Stimulated activated CD4-positive, alpha-beta T cell treated with anti-CD3 and anti-CD28 coated beads, Interleukin-12 subunit alpha, Interleukin-12 subunit beta, amount 100 ng/mL, for 4 hours (primary cell): ENCODE data around the gene INSIG1.

Experiments used
- DNase-seq: peaks from one replicate; pipeline ENCODE4 v3.0.0-alpha.2; 2020

INSIG1 gene

DNA sequence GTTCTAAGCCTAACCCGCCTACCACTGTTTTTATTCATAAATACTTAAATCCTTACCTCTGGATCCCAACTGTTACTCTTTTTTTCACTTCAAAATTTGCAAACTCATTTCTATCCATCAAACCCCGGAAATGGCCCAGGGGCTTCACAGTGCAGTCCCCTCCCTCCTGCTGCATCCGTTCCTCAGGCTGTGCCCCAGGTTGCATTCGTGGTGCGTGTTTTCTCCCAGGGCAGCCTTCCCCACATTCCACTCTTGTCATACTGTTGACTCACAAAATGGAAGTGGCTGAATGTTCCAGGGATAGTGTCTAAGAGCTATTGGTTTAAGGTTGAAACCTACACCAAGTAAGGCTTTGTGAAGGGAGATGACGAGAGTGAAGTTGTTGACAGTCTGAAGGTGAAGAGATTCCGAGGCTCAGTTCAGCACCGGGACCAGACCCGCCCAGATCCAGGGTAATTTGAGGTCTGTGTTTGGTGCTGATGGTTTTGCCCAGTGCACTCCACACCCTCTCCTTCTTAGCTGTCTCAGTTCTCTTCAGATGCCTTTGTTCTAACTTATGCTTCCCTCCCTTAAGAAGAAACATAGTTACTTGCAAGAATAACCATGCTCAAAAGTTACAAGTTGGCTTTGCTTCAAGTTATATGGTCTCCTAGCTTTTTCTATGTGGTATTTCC, 7.7 kb downstream of the INSIG1 start:
- no peak for DNase-seq

DNA sequence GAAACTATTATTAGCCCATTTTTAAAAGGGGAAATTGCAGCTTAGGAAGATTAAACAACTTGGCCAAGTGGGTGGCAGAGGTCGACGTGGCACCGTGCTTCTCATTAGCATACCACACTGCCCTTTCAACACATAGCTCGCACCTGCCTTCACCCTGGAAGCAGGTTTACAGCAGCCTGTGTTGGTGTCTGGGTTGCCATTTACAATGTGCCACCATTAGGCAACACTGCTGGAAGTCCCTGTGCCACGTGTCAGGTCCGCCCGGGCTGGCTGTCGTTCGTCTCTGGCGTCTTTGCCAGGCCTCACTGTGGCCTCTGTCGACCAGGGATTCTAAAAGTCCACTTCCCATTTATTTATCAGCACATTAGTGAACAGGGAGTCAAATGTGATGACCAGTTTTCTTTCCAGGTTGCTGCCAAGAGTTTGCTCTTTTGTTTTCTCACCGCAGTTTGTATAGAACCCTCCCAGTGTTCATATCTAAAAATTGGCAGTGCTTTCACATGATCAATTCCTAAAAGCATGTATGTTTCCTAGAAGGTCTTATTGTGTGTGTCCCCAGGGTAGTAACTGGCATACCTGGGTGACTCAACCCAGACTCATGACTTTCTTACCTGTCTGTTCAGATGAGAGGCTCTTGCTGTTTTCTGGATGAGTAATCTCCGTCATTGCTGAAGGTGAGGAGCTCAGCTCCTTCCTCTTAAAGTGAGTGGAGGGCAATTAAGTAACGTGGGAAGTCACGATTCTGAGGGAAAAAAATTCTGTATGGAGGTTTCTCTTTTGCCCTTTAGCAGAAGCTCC, 9.2 kb downstream of the INSIG1 start:
- DNase-seq: no peak

DNA sequence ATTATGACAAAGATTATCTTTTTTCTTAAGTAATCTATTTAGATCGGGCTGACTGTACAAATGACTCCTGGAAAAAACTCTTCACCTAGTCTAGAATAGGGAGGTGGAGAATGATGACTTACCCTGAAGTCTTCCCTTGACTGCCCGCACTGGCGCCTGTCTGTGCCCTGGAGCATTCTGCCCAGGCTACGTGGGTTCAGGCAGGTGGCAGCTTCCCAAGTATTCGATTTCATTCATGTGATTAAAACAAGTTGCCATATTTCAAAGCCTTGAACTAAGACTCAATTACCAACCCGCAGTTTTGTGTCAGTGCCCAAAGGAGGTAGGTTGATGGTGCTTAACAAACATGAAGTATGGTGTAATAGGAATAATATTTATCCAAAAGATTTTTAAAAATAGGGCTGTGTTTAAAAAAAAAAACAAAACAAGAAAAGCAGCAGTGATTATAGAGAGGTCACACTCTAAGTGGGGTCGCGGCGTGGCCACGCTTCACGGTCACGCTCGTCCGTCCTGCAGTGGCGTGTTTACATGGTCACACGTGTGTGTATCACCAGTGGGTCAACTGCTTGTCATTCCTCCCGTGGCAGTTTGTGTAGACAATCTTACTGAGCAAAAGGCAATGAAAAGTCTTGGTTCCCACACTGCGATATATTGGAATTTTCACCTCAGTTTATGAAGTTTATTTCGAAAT, 10.8 kb downstream of the INSIG1 start:
- DNase-seq: no peak

DNA sequence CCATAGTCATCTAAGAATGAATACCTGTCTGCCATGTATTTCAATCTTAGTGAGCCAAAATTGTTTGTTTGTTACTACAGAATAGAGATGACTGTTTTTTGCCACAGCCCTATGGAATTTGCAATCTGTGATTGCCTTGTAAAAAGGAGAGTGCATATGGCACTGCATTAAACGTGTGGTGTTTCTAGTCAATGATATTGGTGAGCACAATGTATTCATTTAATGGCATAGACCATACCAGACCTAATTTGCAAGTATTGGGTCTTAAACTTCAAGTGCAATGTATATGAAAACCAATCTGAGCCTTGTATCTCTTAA, 11.3 kb downstream of the INSIG1 start:
- DNase-seq: no peak

DNA sequence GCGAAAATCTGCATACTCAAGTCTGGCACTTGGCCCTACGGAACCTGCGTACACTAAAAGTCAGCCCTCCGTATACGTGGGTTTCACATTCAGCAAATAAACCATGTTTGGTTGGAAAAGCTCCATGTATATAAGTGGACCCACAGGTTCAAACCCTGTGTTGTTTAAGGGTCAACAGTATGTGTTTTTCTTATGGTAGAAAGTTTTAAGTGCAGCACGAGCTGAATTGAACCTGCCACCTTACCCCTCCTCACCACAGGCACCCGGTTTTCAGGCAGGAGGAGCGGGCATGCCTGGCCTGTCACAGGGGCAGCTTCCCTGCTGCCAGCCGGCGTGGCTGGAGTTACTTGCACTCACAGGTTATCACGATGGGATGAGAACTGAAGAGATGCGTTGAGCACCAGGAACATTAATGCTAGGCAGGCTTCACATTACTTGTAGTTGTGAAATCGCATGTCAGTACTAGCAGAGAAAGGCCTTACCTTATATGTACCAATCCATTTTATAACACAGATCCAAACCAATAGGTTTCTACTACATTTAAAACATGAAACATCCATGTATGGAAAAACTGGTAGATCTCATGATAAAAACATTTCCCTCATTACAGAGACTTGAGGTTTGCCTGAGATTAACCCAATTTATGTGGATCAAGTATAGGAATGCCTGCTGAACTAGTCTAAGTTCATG, 12.9 kb downstream of the INSIG1 start:
- no peak for DNase-seq

DNA sequence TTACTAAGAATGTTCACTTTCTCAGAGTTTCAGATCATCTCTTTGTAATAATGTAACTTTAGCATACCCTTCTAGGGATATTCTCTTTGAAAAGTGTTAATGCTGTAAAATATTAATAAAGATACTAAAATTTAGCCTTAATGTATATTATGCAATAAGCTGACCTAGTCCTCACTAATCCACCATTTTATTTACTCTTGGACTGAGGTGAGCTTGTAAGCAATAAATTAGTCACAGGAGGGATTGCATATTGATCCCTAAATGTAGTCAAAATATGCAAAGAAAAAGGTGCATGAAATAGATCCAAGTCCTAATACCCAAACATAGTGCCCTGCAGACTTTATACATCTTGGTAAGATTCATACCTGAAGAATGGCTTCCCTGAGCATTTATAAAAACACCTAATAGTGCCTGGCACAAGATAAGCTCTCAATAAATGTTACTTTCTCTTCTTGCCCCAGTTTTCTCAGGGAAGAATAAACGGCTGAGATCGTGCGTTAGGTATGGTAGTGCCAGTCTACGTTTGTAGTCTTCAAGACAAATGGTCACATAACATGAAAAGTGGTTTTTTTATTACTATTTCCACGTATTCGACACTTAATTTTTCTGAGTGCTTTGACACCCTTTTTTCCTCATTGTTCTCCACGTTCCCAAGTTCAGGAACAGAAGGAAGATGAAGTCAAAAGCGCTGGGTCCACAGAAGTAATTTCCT, 14.3 kb downstream of the INSIG1 start:
- no peak for DNase-seq

DNA sequence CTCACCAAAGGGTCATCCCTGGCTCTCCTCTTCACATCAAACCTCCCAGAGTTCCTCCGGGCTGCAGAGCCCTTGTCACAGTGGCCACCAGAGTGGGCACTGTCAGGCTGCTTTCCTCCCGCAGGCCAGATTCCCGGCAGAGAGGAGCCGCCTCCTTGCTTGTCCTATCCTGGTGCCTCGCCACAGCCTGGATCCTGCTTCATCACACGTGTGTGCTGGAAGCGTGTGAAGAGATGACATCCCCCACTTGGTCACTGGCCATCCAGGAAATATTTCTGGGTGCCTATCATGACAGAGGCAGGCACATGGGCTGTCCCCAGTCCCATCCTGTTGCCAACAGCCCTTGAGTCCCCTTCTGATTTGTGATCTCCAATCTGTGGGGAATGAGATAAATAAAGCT, 15.0 kb downstream of the INSIG1 start:
- DNase-seq: no peak

DNA sequence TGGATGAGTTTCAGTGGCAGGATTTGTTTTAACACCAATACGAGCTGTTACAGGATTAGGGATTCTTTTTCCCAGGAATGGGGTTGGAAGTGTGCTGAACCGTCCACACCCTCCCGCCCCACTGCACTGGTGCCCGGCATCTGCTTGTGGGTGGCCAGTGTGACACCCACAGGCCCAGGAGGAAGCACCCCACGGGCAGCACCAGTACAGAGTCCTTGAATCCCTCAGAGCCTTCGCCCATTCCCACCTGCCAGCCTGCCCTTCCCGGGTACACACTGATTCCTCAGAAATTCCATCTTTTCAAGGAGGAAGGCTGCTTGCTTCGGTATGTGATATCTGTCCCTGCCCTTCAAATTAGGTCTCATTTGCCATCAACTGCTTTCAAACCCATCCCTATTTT, 15.4 kb downstream of the INSIG1 start:
- DNase-seq: no peak

DNA sequence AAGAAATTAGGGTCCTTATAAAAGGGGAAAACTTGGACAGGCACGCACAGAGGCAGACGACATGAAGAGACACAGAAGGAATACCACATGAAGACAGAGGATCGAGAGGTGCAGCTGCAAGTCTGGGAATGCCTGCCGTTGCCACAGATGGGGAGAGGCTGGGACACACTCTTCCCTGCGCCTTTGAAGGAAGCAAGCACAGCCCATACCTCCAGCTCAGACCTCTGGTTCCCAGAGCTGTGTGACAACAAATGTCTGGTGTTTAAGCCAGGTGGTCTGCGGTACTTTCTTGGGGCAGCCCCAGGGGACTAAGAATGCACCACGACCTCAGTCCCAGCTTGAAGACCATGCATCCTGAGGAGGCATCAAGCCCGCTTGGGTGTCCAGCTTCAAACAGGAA, 18.3 kb downstream of the INSIG1 start:
- no peak for DNase-seq

DNA sequence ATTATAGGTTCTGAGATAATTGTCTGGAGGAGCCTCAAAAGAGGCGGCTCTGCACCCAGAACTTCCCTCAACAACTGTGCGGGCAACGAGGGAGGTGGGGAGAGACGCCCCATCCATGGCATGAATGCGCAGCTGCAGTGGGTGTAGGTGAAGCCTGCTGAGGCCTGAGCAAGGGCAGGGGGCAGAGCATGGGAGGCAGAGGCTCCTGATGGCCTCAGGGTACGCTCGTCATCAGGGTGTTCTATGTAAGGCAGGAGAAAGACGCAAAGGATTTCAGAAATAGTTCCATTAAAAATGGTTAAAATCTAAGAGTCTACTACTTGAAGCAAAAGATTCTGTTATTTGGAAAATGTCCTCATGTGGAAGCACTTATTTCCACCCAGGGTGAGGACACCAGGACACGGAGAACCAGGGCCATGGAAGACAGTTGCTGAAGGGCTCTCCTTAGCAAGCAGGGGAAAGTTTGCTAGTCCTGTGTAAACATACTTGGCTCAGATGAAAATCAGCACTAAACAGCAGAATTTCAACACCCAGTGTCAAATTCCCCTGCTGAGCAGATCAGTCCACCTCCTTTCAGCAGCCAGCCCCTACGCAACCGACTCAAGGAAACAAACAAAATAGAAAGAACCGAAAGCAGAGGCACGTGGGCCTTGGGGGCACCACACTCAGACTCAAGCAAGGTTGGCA, 18.9 kb downstream of the INSIG1 start:
- DNase-seq: no peak

DNA sequence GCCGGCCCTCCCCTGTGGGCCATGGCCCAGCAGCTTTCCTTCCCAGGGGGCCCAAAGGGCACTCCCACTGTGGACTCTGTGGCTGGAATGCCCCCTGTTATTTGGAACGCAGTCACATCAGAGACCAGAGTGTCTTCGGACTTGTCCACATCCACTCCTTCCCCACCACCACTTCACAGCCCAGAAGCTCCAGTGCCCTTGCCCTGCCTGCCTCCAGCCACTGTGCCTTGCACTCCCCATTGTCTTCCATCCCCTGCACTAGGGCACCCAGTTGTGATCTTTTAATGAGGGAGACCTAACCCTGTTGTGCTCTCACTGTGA, 19.4 kb downstream of the INSIG1 start:
- no peak for DNase-seq

DNA sequence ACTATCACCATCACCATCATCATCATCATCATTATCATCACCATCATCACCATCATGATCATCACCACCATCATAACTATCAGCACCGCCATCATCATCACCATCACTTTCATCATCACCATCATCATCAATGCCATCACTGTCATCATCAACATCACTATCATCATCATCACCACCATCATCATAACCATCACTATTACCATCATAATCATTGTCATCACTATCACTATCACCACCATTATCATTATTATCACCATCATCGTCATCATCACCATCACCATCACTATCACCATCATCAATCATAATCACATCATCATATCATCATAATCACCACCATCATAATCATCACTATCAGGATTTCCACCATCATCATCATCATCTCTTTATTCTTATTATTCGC, 20.6 kb downstream of the INSIG1 start:
- no peak for DNase-seq

DNA sequence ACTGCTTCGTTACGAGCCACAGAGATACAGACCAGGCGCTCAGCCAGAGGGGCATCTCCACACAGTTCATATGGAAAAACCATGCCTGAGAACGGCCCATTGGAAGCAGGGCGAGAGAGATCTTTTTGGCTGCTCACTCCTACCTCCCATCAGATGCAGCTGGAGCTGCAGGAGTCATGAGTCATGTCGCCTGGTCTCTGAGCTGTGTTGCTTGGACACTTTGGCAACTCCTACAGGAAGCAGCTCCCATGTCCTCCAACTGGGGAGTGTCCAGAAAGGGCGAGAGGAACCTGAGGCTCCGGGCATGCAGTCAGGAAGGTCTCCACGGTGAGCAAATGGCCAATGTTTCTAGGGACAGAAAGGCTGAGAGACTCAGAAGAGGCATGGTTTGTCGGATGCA, 24.9 kb downstream of the INSIG1 start:
- DNase-seq: no peak

DNA sequence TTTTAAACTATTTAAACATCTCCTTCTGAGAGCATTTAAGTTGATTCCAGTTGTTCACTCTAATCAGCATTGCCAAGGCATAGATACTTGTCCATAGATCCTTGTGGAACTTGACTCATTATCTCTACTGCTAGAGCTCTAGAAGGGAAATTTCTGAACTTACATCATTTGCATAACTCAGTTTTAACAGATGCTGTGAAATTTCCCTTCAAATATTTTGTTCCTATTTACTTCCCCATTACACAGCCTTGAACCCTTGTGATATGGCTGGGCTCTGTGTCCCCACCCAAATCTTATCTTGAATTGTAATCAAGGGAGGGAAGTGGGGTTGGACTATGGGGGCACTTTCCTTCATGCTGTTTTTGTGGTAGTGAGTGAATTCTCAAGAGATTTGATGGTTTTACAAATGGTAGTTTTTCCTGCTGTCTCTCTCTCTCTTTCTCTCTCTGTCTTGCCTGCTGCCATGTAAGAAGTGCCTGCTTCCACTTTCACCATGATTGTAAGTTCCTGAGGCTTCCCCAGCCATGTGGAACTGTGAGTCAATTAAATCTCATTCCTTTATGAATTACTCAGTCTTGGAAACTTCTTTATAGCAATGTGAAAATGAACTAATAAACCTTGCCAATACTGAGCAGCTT, 25.4 kb downstream of the INSIG1 start:
- DNase-seq: no peak

DNA sequence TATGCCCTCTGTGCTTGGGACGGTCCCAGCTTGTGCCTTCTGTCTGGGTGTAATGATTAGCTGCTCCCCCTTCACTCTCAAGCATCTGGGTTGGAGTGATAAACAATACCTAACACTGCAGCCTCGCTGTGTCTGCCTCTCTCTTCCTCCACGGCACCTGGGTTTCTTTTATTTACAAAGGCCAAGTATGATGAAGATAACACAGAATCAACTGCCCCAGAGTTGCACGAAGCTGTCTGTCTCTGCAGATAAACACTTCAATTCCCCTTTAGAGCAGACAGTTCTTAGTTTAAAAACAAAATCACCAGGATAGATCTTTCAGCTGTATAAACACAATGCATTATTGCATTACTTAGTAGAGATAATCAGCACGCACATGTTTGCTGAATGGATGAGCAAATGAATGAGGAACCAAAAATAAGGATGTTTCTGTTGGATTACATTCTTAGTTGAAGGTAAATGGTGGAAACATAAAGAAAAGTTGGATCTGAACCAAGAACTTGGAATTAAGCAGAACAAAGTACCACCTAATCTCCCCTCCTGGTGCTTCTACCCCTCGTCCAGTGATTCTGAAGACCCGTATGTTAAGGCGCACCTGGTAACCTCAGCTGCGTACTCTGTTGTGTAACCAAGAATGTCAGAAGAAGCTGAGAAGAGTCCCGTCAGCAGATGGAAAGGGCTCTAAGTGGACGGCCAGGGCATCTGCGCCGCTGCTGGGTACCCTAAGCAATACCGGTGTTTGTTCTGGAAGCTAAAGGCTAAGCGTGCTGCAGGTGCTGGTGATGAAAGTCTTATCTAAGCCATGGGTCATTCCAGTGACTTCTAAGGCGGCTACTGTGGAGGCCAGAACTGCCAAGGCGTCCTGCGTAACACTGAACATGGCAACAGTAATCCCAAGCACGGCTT, 26.6 kb downstream of the INSIG1 start:
- DNase-seq: no peak

DNA sequence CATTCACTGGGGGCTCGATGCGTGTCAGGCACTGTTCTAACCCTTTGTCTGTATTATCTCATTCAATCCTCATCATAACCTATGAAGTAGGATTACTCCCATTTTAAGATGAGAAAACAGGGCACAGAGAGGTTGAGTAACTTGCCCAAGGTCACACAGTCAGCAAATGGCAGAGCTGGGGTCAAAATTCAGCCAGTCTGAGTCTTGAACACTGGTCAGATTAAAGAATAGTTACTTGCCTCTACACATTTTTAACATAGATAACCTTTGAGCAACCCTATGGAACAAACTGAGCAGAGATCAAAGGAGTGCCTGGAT, 27.2 kb downstream of the INSIG1 start:
- DNase-seq: no peak

DNA sequence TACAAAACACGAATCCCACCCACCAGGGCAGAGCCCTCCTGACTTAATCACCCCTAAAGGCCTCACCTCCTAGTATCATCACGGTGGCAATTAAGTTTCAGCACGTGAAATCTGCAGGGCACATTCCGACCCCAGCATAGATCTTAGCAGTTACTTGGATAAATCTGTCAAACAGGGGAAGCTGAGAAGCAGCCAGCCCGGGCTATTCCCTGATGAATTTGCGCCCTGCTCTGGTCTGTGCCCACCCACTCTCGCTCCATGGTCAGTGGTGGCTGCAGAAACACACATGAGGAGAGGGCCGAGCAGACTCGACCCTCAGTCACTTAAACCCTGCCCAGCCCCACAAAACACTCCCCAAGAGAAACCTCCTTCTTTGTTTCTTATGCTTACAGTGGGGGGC, 28.7 kb downstream of the INSIG1 start:
- no peak for DNase-seq

DNA sequence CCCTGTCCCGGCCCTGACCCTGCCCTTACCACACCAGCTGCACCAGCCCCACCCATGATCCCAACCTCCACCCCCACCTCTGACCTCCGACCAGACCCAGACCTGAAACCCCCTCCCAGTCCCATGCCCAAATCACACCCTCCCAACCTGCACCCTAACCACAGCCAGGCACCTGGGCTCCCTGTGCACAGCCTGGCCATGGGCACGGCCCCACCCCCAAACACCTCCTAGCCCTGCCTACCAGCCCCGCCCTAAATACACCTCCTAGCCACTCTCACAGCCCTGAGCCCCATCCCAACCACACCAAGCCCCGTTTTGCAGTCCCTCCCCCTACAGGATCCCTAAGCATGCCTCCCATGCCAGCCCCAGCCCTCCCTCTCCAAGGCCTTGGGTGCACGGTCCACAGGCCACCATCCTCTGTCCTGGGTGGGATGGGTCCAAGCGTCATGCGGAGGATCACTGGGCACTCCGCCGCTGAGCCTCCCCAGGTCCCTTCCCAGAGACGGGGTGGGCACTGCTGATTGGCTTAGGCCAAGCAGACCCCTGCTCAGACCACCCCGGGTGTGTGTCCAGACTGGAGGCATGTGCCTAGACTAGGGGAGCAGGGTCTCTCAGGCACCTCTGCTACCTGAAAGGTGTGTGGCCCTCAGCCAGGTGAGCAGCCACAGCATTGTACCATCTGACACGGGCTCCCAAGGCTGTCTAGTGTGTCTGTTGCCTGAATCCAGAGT, 30.1 kb downstream of the INSIG1 start:
- no peak for DNase-seq

DNA sequence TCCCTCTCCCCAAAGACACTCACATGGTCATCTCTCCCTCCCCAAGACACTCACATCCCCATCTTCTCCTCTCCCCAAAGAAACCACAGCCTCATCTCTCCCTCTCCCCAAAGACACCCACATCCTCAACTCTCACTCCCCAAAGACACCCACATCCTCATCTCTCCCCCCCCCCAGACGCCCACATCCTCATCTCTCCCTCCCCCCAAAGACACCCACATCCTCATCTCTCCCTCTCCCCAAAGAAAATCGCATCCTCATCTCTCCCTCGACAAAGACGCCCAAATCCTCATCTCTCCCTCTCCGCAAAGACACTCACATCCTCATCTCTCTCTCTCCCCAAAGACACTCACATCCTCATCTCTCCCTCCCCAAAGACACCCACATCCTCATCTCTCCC, 31.5 kb downstream of the INSIG1 start:
- DNase-seq: no peak

DNA sequence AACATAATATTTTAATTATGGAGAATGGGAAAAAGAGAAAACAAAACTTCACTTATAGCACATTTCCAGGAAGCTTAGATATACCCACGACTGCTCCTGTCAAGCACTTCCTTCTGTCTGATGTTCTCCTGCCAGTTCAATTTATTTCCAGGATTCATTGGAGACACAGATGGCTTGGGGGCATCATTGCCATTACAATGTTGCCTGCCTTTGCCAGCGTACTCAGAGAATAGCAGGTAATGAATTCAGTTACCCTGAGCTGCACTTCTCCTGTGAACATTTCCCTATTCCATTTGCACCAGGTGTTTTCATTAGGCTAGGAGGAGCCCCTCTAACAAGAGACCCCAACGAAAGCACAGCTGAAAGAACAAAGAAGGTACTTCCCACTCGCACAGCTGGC, 33.7 kb downstream of the INSIG1 start:
- DNase-seq: no peak
